RWPE1 (cell line): ENCODE measurements around the gene PITPNC1.

Source experiments
- CTCF ChIA-PET: fragments of 350-600 bp; sonication (Branson Sonifier 250); formaldehyde crosslinking; extraction: SDS; loops from one replicate; lab custom pipeline; 2021; lab: Yijun Ruan, JAX
- POLR2A ChIA-PET: fragments of 400-600 bp; formaldehyde crosslinking; extraction: SDS; loops from one replicate; lab custom pipeline; 2020; ENCODE audit warnings: antibody characterized with exemption; ENCODE audit not compliant: low non-redundant PET; lab: Yijun Ruan, JAX
- DNase-seq: peaks from one replicate; pipeline ENCODE4 v3.0.0; 2012; ENCODE audit warnings: low spot score
- H3K27ac ChIP-seq: fragments of 450-650 bp; 2 replicates; pipeline ENCODE4 v1.5.1; 2017
- TF ChIP-seq, protein P1 (sequence below): fragments of 450-650 bp; conservative IDR thresholded peaks from 2 replicates; pipeline ENCODE4 v1.5.1; 2017; ENCODE audit warnings: low read depth, mild to moderate bottlenecking

PITPNC1 gene

DNA sequence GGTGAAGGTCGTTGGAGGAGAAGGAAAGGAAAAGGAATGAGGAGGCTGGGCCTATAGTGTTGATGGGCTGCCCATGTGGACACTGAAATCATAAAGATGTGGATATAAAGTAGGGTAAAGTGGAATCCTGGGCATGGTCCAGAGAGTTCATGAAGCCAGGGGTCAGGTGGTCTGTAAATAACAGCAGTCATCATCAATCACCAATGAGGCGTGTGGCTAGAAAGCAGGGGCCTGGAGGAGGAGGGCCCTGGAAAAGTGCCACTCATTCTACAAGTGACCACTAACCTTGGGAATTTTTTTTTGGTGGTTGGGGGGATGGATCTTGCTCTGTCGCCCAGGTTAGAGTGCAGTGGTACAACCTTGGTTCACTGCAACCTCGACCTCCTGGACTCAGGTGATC lies 225.4 kb downstream of the PITPNC1 start:
- no peak overlapping the region for H3K27ac ChIP-seq
- POLR2A ChIA-PET = no interaction called here
- CTCF ChIA-PET = interaction anchor here (0.6 to 0.8 kb wide), 3 partner anchors 9 to 227 kb away, joined by 3 to 4 read pairs (median 3); no protein-coding TSS in a partner anchor
- TF ChIP-seq, protein P1, sequence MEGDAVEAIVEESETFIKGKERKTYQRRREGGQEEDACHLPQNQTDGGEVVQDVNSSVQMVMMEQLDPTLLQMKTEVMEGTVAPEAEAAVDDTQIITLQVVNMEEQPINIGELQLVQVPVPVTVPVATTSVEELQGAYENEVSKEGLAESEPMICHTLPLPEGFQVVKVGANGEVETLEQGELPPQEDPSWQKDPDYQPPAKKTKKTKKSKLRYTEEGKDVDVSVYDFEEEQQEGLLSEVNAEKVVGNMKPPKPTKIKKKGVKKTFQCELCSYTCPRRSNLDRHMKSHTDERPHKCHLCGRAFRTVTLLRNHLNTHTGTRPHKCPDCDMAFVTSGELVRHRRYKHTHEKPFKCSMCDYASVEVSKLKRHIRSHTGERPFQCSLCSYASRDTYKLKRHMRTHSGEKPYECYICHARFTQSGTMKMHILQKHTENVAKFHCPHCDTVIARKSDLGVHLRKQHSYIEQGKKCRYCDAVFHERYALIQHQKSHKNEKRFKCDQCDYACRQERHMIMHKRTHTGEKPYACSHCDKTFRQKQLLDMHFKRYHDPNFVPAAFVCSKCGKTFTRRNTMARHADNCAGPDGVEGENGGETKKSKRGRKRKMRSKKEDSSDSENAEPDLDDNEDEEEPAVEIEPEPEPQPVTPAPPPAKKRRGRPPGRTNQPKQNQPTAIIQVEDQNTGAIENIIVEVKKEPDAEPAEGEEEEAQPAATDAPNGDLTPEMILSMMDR = no peak
- no peak for DNase-seq

DNA sequence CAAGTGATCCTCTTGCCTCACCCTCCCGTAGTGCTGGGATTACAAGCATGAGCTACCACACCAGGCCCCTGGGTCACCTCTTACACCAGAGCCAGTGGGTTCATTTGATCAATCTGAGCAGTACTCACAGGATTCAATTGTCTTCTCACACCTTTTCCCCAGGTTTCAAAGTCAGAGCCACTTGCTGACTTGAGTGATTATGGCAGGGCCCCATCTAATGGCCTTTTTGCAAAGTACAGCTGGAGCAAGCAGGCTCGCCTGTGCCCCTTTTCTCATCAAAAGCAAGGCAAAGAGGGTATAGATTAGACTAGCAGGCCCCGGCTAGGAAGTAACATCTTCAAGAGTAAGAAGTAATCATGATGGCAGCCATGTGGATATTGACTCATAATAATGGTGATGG lies 225.9 kb downstream of the PITPNC1 start:
- POLR2A ChIA-PET = no interaction called here
- TF ChIP-seq, protein P1 = no peak
- peak; percentile 15 for DNase-seq
- no peak overlapping the region for H3K27ac ChIP-seq
- CTCF ChIA-PET = interaction anchor here (0.6 to 0.8 kb wide), 2 partner anchors 9 to 227 kb away, joined by 3 read pairs; no protein-coding TSS in a partner anchor

DNA sequence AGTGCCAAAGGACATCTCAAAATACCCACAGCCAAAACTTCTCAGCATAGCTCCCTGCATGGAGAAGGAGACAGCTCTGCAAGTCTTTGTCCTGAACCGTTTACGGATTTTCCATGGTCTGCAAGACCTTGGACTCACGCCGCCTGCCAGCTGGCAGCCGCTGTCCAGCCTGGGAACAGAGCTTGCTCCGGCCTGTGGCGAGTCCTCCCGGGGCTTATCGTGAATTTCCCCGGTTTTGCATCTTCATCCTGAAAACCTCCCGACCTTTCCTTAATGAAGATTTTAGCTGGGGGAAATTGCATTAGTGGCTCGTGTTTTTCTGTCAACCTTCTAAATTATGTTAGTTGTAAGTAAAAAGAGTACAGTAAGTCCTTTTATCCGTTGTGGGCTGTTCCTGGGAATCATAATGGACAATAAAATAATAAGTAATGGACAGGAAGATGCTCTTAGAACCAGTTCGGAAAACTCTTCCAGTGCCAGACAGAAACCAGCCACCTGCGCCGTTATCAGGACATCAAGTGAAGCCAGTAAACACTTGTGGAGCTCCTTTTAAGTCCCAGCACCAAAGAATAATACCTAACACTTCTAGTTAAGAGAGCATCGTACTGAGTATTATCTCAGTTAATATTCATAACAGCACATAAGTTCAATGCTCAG lies 228.3 kb downstream of the PITPNC1 start:
- no peak overlapping the region for H3K27ac ChIP-seq
- TF ChIP-seq, protein P1 = no peak
- no peak for DNase-seq
- CTCF ChIA-PET = no interaction called here
- POLR2A ChIA-PET = no interaction called here

GRCh38 chr17:67606471-67606870 lies 229.4 kb downstream of the PITPNC1 start:
- CTCF ChIA-PET = no interaction called here

DNA sequence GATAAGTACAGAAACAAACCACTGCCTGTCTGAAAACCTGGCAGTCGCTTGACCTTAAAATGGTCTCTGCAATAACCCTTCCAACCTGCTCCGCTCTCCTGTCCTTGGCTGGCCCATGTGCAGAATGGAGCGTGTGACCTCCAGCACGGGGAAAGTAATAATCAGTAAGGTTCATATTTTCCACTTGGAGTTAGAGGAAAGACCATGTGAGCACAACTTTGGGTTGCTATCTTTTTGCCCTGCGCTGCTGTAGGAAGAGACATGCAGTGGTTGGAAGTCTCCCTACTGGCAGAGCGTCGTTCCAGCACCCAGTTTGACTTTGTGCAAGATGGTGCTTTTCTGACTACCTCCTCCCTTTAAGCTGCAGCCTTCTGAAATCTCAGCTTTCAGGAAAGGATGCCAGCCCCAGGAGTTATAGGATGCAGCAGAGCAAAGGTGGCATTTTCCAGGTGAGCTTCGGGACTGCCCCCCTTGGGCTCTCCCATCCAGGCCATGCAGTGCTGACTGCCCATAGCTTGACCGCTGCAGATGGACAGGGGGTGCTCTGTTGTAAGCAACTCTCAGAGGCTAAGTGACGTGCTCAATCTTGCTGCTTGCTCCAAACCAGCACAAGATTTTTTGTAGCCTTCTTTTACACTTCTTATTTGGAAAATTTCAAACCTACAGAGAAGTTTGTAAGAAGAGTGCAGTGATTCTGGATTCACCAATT lies 230.0 kb downstream of the PITPNC1 start:
- POLR2A ChIA-PET = no interaction called here
- no peak for DNase-seq

More at GRCh38 chr17:67606471-67606870, 229.4 kb downstream of the PITPNC1 start:
- no peak overlapping the region for H3K27ac ChIP-seq
- TF ChIP-seq, protein P1 = no peak
- no peak for DNase-seq
- POLR2A ChIA-PET = no interaction called here

GRCh38 chr17:67610061-67610460 lies 233.0 kb downstream of the PITPNC1 start:
- CTCF ChIA-PET = interaction anchor here (0.7 kb wide), 1 partner anchor 101 kb away, joined by 4 read pairs; no protein-coding TSS in a partner anchor
- TF ChIP-seq, protein P1 = no peak

More for the DNA sequence above, 230.0 kb downstream of the PITPNC1 start:
- CTCF ChIA-PET = no interaction called here
- no peak overlapping the region for H3K27ac ChIP-seq
- TF ChIP-seq, protein P1 = no peak

More at GRCh38 chr17:67610061-67610460, 233.0 kb downstream of the PITPNC1 start:
- no peak overlapping the region for H3K27ac ChIP-seq
- no peak for DNase-seq
- POLR2A ChIA-PET = interaction anchor here (0.5 kb wide), 1 partner anchor 27 kb away, joined by 3 read pairs; no protein-coding TSS in a partner anchor
